Measurements from ENCODE around the gene PAIP2B. TPM values are rescaled to one million over a fixed set of nuclear protein-coding genes. Genes with fewer than 3 reads are reported as not detected.

Gene PAIP2B
- total RNA-seq, 1 donor from 2014 or later, result 9.8 TPM

- peak; percentile 40 for ATAC-seq
Measured at GRCh38 chr2:71150082-71150816, 76.7 kb downstream of the PAIP2B start.

GRCh38 chr2:71148506-71149063 lies 78.3 kb downstream of the PAIP2B start:
- no peak for ATAC-seq

GRCh38 chr2:71143782-71144181 lies 83.1 kb downstream of the PAIP2B start:
- ATAC-seq, result no peak

GRCh38 chr2:71136174-71136573 lies 90.7 kb downstream of the PAIP2B start:
- no peak for ATAC-seq

- no peak for ATAC-seq
Measured at GRCh38 chr2:71133603-71134002, 93.3 kb downstream of the PAIP2B start.

Other genes starting within 250 kb of the PAIP2B start
- gene ANKRD53, start 248.5 kb downstream of the PAIP2B start, total RNA-seq, result 0.40 TPM
- gene TEX261, start 232.2 kb downstream of the PAIP2B start, total RNA-seq, result 36.7 TPM
- gene NAGK, start 158.5 kb downstream of the PAIP2B start, total RNA-seq, result 200 TPM
- 33.8 TPM for gene MCEE, start 96.9 kb downstream of the PAIP2B start, total RNA-seq
- gene MPHOSPH10, start 96.5 kb downstream of the PAIP2B start, total RNA-seq, result 31.4 TPM
- 52.0 TPM for gene ZNF638, start 104.7 kb upstream of the PAIP2B start, total RNA-seq
- gene DYSF, start 226.5 kb upstream of the PAIP2B start, total RNA-seq, result 3.4 TPM

Data from esophagus mucosa (tissue), 1 donor.